B cell (primary cell): ENCODE data around the gene CDX1.

ENCODE experiments used
- EZH2 ChIP-seq: IDR thresholded peaks from 2 replicates; pipeline ENCODE4 v1.6.1; 2012; ENCODE audit warnings: borderline replicate concordance, low read depth, mild to moderate bottlenecking, moderate library complexity, low read length; ENCODE audit not compliant: insufficient read depth, poor library complexity, severe bottlenecking
- TF ChIP-seq, protein P1 (sequence below): fragments of 200-600 bp; IDR thresholded peaks from one replicate; pipeline ENCODE4 v1.8.0; 2022; ENCODE audit warnings: antibody characterized with exemption, mild to moderate bottlenecking

DNA sequence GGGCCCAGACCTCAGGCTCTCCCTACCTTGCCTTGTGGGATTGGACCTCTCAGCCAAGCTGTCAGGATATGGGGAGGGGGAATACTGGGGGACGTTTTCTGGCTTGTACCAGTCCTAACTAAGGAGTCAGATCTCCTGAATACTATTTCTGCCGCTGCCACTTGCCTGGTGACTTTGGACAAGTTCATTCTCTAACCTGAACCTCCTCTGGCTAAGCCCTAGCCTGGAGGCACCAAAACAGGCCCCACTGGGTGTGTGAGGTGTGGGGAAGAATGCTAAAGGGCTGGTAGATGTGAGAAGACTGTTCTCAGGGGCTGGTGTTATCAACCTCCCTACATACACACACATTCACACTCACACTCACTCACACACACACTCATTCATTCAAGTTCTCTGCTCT lies 24.4 kb downstream of the CDX1 start:
- TF ChIP-seq, protein P1, sequence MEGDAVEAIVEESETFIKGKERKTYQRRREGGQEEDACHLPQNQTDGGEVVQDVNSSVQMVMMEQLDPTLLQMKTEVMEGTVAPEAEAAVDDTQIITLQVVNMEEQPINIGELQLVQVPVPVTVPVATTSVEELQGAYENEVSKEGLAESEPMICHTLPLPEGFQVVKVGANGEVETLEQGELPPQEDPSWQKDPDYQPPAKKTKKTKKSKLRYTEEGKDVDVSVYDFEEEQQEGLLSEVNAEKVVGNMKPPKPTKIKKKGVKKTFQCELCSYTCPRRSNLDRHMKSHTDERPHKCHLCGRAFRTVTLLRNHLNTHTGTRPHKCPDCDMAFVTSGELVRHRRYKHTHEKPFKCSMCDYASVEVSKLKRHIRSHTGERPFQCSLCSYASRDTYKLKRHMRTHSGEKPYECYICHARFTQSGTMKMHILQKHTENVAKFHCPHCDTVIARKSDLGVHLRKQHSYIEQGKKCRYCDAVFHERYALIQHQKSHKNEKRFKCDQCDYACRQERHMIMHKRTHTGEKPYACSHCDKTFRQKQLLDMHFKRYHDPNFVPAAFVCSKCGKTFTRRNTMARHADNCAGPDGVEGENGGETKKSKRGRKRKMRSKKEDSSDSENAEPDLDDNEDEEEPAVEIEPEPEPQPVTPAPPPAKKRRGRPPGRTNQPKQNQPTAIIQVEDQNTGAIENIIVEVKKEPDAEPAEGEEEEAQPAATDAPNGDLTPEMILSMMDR, result no peak
- TF ChIP-seq EZH2, result no peak
